ENCODE results near the gene ASXL2. TPM values are rescaled to one million over a fixed set of nuclear protein-coding genes. Genes with fewer than 3 reads are reported as not detected.

Gene ASXL2
- total RNA-seq, 1 donor from 2014 or later, result 21.3 TPM

Other genes with a start within 250 kb of the ASXL2 start
- 4.5 TPM for gene DTNB, start 204.9 kb downstream of the ASXL2 start, total RNA-seq
- 3.2 TPM for gene KIF3C, start 104.0 kb upstream of the ASXL2 start, total RNA-seq
- 91.9 TPM for gene RAB10, start 155.6 kb upstream of the ASXL2 start, total RNA-seq